WERI-Rb-1 (cell line): Measurements from ENCODE around the gene SDC4.

Experiments used
- DNase-seq: peaks from one replicate; pipeline ENCODE4 v3.0.0-alpha.2; 2020
- H3K27ac ChIP-seq: fragments of 250-450 bp; sonication (Bioruptor Pico); 2 replicates; pipeline ENCODE4 v1.5.1; 2020; ENCODE audit warnings: mild to moderate bottlenecking, moderate library complexity
- H3K27me3 ChIP-seq: fragments of 250-450 bp; sonication (Bioruptor Pico); 2 replicates; pipeline ENCODE4 v1.5.1; 2021; ENCODE audit warnings: mild to moderate bottlenecking, low read depth, moderate library complexity; ENCODE audit not compliant: insufficient read depth, severe bottlenecking
- H3K36me3 ChIP-seq: fragments of 250-450 bp; sonication (Bioruptor Pico); 2 replicates; pipeline ENCODE4 v1.5.1; 2020; ENCODE audit warnings: mild to moderate bottlenecking, moderate library complexity
- H3K4me3 ChIP-seq: 2 replicates; pipeline ENCODE4 v1.5.1; 2011; ENCODE audit warnings: low read depth, mild to moderate bottlenecking, control low read depth, low read length
- H3K9me3 ChIP-seq: fragments of 250-450 bp; sonication (Bioruptor Pico); 2 replicates; pipeline ENCODE4 v1.5.1; 2021; ENCODE audit warnings: mild to moderate bottlenecking, moderate library complexity; ENCODE audit not compliant: severe bottlenecking
- TF ChIP-seq, protein P1 (sequence below): IDR thresholded peaks from 2 replicates; pipeline ENCODE4 v1.5.1; 2011; ENCODE audit warnings: low read depth, mild to moderate bottlenecking, control low read depth, inconsistent platforms, low read length

Gene SDC4

GRCh38 chr20:45299786-45300185 lies 48.4 kb downstream of the SDC4 start:
- TF ChIP-seq, protein P1, sequence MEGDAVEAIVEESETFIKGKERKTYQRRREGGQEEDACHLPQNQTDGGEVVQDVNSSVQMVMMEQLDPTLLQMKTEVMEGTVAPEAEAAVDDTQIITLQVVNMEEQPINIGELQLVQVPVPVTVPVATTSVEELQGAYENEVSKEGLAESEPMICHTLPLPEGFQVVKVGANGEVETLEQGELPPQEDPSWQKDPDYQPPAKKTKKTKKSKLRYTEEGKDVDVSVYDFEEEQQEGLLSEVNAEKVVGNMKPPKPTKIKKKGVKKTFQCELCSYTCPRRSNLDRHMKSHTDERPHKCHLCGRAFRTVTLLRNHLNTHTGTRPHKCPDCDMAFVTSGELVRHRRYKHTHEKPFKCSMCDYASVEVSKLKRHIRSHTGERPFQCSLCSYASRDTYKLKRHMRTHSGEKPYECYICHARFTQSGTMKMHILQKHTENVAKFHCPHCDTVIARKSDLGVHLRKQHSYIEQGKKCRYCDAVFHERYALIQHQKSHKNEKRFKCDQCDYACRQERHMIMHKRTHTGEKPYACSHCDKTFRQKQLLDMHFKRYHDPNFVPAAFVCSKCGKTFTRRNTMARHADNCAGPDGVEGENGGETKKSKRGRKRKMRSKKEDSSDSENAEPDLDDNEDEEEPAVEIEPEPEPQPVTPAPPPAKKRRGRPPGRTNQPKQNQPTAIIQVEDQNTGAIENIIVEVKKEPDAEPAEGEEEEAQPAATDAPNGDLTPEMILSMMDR = no peak

DNA sequence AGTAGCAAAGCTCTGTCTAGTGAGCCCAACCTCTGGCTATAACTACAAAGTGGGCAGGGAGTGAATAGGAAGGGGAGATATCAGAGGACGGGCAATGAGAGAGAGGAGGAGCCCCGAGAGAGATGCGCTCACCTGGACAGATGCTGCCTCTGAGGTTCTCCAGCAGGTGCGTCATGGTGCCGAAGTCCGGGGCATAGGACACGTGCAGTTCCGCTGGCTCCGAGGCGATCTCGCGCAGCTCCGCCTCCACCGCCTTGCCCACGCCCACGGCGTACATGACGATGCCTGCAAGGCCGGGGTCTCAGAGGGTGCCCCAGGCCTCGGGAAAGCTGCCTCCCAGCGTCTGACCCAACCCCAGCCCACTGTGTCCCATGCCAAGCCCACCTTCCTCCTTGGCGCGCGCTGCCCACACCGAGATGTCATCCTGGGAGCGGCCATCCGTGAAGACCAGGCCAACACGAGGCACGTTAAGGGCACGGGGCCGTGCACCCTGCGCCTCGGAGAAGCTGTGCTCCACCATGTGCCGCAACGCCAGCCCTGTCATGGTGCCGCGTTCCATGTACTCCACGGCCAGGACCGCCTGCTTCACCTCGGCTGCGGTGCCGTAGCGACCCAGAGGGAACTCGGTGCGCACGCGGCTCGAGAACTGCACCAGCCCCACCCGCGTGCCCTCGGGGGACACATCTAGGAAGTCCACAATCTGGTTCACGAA lies 50.3 kb downstream of the SDC4 start:
- H3K9me3 ChIP-seq = peaks cover 9% of the 10 kb centered on the region
- H3K27me3 ChIP-seq = no peaks in the 10 kb centered on the region
- TF ChIP-seq, protein P1 = no peak
- no peak overlapping the region for H3K27ac ChIP-seq
- H3K4me3 ChIP-seq = no peak overlapping the region
- no peaks in the 10 kb centered on the region for H3K36me3 ChIP-seq
- no peak for DNase-seq

More at GRCh38 chr20:45299786-45300185, 48.4 kb downstream of the SDC4 start:
- Histone ChIP-seq H3K4me3 (no peak overlapping the region), H3K27me3 (no peaks in the 10 kb centered on the region), H3K27ac (no peak overlapping the region), H3K36me3 (no peaks in the 10 kb centered on the region), H3K9me3 (peaks cover 5% of the 10 kb centered on the region)
- no peak for DNase-seq

DNA sequence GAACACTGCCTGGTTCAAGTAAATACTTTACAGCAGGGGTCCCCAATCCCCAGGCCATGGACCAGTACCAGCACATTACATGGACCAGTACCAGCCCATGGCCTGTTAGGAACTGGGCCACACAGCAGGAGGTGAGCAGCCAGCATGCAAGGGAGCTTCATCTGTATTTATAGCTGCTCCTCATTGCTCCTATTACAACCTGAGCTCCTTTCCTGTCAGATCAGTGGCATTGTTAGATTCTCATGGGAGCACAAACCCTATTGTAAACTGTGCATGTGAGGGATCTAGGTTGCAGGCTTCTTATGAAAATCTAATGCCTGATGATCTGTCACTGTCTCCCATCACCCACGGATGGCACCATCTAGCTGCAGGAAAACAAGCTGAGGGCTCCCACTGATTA lies 53.6 kb downstream of the SDC4 start:
- DNase-seq = no peak
- Histone ChIP-seq H3K27me3 (no peaks in the 10 kb centered on the region), H3K36me3 (no peaks in the 10 kb centered on the region), H3K4me3 (no peak overlapping the region), H3K27ac (no peak overlapping the region), H3K9me3 (peaks cover 9% of the 10 kb centered on the region)
- TF ChIP-seq, protein P1 = no peak

DNA sequence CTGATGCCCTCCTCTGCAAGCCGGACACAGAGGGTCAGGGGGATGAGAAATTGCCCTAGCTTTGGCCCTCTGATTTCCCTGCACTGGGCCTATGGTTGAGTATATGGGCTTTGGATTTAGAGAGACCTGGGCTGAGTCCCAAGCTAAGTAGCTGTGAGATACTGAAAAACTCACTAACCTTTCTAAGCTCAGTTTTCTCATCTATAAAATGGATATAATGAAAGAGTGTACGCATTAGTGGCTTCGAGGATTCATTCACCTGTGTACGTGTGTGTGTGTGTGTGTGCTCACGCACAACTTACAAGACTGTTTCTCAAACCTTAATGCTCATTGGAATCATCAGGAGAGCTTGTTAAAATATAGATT lies 54.2 kb downstream of the SDC4 start:
- DNase-seq = no peak
- H3K9me3 ChIP-seq = peaks cover 9% of the 10 kb centered on the region
- H3K4me3 ChIP-seq = 0 out of 2 replicates have a peak overlapping the region, but pooled peaks have one; percentile 63
- no peaks in the 10 kb centered on the region for H3K27me3 ChIP-seq
- H3K36me3 ChIP-seq = no peaks in the 10 kb centered on the region
- no peak overlapping the region for H3K27ac ChIP-seq
- TF ChIP-seq, protein P1 = no peak

DNA sequence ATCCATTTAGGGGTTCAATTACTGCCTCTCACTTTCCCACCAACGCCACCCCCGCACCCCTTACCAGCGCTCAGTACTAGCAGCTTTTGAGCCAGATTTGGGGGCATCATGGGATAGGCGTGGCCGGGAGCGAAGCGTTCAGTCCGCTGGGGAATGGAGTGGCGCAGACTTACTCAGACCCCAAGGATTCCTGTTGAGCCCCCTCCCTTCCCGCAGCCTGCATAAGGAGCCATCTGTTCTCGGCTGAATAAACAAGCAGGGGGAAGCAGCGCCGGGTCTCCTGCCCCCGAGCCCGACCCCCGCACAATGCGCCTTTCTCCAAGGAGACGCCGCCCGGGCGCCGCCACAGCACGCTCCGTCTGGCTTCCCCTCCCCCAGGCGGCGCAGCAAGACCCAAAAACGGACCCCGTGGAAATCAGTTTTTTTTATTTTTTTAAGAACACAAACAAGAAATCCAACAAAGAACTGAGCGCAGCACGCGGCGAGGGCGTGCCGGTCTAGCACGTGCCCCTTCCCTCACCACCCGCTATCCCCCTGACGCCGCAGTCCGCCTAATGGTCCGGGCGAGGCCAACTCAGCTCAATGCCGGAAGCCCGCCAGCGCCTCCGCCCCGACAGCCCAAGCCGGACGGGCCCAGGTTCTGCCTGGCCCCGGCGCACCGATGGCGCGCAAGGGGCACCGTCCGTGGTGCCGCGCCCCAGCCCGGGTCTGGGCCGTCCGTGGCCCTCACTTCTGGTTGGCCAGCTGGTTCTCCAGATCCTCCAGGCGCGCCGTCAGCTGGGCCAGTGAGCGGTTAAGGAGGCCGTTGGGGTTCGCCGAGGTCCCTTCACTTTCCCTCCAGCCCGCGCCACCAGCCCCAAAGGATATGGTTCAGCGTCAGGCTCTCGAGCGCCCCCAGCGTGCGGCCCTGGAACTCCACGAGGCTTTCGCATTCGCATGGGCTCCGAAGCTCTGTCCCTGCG lies 54.9 kb downstream of the SDC4 start:
- H3K4me3 ChIP-seq = peak overlapping the region; percentile 63
- peak; percentile 93 for DNase-seq
- H3K27ac ChIP-seq = peak overlapping the region; percentile 94
- TF ChIP-seq, protein P1 = peak; percentile 96
- no peaks in the 10 kb centered on the region for H3K27me3 ChIP-seq
- peaks cover 9% of the 10 kb centered on the region for H3K9me3 ChIP-seq
- H3K36me3 ChIP-seq = no peaks in the 10 kb centered on the region
